GM18861 (cell line): ENCODE results near the gene ST3GAL4.

Source experiments
- ATAC-seq: cut with Tn5 transposase; IDR thresholded peaks from one replicate; pipeline ENCODE4 v1.9.1; 2021; ENCODE audit not compliant: unreplicated experiment

Gene ST3GAL4

GRCh38 chr11:126329644-126330211 is 25.8 kb upstream of the ST3GAL4 start:
- ATAC-seq, result no peak

- ATAC-seq, result no peak
Measured at GRCh38 chr11:126331286-126331685, 24.2 kb upstream of the ST3GAL4 start.

GRCh38 chr11:126332221-126332711 is 23.2 kb upstream of the ST3GAL4 start:
- no peak for ATAC-seq

DNA sequence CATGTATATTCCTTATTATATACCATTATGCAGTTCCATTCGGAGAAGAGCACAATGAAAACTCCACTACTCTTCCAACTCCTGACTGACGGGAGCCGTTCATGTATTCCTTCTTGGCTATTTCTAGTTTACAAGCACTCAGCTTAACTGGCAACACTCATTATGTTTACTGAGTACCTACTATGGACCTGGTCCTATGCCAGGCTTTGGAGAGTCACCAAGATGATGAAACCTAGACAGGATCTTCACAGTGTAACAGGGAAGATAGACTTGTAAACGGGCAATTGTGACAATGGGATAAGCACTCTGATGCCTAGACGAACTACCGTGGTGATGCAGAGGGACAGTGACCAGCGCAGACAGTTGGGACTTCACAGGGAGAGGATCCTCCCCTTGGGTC is 22.3 kb upstream of the ST3GAL4 start:
- ATAC-seq, result no peak

- ATAC-seq, result no peak
Measured at GRCh38 chr11:126334659-126335462, 20.6 kb upstream of the ST3GAL4 start.

DNA sequence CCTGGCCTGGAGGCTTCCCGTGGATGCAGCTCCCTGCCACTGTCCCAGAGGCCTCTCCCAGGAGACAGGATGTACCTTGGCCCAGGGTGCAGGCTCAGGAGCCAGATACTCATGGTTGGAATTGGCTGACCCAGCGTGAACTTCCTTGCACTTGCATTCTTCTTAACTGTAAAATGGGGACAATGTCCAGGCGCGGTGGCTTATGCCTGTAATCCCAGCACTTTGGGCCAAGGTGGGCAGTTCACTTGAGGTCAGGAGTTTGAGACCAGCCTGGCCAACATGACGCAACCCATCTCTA is 20.1 kb upstream of the ST3GAL4 start:
- no peak for ATAC-seq

DNA sequence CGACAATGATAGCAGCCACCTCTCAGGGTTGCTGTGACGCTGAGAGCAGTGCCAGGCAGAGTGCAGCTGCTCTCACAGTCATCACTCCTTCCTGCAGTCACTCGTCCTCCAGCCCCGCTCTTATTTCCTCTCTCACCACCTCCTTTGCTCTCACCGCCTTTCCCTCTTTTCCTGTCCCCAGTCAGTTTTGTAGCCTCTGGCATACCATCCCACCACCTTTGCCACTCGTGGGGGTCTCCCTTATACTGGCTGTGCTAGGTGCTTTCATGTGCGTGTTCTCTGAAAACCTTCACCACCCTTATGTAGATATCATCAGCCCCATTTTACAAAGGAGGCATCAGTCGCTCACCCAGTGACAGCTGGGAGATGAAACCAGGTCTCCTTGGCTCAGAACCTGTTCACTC is 19.3 kb upstream of the ST3GAL4 start:
- no peak for ATAC-seq

DNA sequence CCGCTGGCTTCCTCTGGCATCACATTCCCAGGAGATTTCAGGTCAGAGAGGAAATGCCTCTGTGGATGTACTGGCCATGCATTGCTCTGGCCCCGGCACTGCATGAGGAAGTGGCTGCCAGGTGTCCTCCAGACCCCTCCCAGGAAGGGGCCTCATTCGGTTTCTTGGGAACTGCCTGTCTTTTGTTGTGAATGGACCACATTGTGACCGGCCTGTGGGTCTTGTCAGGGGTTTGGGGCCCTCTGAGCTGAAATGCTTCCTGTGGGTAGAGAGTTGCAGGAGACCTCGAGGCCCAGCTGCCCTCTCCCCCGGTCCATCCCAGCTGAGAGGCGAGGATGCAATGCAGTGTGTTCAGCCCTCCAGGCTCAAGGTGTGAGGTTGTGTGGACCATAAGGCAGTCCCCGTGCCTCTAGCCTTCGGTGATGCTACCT is 18.8 kb upstream of the ST3GAL4 start:
- ATAC-seq, result no peak

GRCh38 chr11:126337126-126337473 is 18.4 kb upstream of the ST3GAL4 start:
- no peak for ATAC-seq

DNA sequence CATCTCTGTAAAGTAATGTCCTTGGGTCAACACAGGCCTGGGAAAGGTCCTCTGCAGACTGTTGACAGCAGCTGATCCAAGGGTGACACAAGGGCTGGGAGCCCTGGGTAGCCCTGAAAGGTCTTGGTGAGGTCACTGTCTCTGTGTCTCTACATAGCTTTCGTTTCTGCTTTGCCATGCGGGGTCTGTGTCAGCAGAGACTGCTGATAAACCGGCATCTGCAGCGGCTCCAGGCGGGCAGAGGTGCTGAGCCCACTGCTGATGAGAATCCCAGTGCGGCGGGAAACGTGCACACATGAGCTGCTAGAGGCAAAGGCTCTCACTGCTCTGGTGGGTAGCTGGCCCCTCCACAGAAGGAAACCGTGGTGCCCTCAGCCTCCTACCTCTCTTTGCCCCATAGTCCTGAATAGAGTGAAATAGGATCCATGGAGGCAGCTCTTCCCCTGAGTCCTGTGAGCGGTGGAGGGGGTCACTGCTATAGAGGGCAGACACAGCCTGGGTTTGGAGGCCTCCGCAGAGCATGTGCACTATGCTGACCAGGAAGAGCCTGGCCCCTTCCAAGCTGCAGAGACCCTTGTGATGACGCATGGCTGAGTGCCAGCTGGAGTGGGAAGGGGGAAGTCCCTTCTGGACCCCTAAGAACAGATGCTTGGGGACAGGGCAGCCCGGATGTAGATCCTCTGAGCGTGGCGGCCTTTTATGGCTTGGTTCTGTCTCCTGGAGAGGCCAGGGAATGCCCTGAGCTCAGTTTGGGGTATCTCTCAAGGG is 17.8 kb upstream of the ST3GAL4 start:
- no peak for ATAC-seq

DNA sequence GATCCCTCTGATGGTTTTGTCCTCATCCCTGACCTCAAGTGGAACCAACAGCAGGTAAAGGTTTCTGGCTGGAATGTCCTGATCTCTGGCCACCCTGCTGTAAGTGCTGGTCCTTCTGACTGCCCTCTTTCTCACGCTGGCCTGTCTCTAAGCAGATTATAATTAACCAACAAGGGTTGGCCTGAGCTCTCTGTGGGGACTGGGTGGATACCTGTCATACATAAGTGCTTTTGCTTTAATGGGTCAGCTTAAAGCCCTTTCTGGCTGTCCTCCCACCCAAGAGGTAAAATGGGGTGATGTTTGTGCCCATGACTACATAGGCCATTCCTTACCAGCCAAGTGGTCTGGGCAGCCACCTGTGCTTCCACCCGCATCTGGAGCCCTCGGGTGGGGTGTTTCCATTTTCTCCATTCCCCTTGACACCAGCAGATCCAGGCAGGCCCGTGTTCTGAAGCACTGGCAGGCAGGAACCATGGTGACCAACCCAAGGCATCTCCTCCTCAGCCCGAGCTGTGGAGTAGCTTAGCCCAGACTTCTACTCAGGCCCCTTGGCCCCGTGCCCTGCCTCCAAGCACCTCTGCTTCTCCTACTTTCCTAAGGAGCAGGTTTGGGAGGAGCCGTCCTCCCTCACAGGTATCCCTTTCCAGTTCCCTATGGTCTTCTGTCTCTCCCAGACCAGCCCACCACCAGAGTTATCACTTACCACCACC is 17.0 kb upstream of the ST3GAL4 start:
- no peak for ATAC-seq

DNA sequence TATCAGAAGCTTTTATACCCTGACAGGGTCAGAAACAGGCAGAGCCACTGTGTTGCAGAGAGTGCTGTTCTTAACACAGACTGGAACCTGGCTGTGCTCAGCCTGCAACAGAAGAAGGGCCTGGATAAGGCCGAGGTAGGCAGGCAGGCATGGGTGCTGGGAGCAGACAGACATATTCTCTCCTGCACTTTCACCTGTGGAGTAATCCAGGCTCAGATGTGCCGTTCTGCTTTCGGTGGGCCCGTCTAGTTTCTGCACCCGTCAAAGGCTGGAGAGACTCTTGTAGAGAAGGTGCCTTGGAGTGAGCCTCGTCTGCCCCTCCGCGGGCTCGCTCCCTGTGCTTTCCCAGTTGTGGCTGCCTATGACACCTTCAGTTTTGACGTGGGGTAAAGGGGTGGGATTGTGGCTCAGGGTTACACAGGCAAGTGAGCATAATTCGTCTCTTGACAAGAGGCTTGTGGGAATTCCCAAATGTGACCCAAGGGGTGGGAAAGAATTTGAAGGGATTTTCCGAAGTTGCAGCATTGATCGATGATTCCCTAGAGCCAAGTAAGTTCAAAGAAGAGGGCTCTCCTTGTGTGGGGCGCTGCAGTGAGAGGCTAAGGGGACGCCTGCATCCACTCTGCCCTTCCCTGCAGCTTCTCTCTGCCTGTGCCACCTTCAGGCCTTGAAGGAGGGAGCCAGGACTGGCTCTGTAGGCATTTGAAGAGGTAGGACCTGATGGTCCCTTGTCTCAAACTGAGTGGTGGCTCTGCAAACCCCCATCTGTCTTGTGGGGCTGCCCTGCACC is 16.2 kb upstream of the ST3GAL4 start:
- ATAC-seq, result no peak

GRCh38 chr11:126339863-126340434 is 15.5 kb upstream of the ST3GAL4 start:
- no peak for ATAC-seq

DNA sequence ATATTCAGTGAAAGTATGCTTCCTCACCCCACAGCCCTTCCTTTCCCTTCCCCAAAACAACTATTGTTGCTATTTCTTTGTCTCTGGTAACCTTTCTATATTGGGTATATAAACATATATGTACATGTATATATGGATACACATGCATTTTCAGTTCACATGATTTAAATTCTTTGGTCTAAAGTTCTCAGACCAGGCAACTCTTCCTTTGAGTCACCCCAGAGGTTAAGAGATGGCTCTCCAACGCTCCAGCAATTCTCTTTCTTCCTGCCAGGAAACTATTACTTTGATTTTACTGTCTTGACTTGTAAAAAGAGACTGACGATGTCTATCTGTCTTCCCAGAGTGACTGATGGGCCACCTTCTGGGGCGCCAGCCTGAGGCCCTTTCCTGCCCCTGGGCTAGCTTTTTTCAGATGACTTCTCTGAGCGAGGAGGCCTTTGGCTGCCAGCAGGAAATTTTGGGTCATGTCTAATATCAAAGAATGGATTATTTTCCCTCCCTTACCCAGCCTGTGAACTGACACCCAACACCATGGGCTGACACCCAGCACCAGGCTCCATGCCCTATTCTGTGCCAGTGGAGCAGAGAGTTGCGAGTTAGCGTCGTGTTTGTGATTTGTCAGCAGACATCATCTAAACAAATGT is 14.4 kb upstream of the ST3GAL4 start:
- ATAC-seq, result no peak

DNA sequence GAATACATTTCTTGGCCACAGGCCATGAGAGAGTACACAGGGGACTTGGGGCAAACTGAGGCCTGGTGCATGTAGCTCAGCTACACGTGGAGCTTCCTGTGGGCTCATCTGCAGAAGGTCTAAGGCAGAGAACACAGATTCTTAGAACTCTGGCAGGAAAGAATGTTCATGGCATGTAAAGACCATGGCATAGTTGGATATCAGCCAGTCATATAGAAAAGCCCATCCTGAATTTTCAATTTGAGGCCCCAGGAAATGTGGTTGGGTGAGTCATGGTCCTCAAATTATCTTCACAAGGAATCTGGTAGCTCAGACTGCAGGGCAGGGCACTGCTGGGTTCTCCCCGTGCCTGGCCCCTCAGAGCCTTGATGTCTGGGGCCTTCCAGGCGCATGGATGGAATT is 13.7 kb upstream of the ST3GAL4 start:
- ATAC-seq, result no peak

- no peak for ATAC-seq
Measured at GRCh38 chr11:126343051-126343450, 12.4 kb upstream of the ST3GAL4 start.

DNA sequence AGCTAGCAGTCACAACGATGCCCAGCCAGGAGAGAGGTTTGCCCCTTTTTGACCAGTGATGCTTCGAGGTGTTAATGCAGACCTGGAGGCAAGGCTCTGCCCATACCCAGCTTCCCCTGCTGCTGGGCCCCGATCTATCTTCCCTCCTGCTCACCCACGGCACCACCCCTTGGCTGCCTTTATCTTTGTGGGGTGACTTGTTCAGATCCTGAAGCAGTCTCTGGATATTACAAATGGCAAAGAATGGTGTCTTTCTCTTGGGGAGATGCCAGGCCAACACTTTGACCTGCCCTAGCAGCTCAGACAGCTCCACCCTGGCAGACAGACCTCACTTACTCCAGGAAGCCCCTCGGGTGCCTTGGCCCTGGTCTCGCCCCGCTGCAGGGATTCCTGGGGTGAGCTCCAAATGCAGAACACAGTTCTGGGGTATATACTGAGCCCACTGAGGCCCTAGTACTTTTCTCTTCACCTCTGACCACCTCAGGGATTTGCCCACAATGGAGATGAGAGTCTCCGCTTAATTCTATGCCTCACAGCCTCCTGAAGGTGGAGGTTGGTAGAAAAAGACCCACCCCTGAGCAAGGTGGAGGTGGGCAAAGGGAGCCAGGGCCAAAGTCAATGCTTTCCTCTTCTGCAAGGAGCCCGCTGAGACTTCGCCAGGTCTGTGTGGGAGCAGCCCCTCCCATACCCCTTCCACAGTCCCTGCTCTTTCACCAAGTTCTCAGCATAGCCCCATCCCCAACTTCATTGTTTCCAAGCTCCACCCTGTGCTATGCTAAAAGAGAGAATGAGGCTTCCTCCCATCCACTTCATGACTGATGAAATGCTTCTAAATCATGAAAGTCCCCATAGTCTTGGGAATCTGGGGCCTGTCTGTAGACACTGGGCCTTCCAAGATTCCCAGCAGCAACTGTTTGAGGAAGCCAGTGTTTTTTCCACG is 11.1 kb upstream of the ST3GAL4 start:
- no peak for ATAC-seq

DNA sequence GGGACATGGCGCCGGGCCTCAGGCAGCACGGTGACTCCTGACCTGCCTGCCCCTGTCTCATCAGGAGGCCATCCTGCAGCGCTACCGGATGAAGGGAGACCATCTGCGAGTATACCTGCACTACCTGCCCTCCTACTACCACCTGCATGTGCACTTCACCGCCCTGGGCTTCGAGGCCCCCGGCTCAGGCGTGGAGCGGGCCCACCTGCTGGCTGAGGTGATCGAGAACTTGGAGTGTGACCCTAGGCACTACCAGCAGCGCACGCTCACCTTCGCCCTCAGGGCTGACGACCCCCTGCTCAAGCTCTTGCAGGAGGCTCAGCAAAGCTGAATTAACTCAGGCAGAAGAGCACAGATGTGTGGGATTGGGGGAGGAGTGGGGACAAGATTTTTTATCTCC is 10.2 kb upstream of the ST3GAL4 start:
- ATAC-seq, result no peak
